Choroid plexus epithelial cell (primary cell): ENCODE measurements around the gene THSD7A.

Experiments used
- DNase-seq: peaks from one replicate; pipeline ENCODE4 v3.0.0-alpha.2; 2010; ENCODE audit warnings: low read depth
- H3K4me3 ChIP-seq: 2 replicates; pipeline ENCODE4 v1.5.1; 2011; ENCODE audit warnings: low read depth, mild to moderate bottlenecking, control low read depth, low read length, moderate library complexity
- TF ChIP-seq, protein P1 (sequence below): conservative IDR thresholded peaks from 2 replicates; pipeline ENCODE4 v1.5.1; 2011; ENCODE audit warnings: low read depth, mild to moderate bottlenecking, control low read depth, inconsistent platforms, low read length, moderate library complexity

The THSD7A gene

DNA sequence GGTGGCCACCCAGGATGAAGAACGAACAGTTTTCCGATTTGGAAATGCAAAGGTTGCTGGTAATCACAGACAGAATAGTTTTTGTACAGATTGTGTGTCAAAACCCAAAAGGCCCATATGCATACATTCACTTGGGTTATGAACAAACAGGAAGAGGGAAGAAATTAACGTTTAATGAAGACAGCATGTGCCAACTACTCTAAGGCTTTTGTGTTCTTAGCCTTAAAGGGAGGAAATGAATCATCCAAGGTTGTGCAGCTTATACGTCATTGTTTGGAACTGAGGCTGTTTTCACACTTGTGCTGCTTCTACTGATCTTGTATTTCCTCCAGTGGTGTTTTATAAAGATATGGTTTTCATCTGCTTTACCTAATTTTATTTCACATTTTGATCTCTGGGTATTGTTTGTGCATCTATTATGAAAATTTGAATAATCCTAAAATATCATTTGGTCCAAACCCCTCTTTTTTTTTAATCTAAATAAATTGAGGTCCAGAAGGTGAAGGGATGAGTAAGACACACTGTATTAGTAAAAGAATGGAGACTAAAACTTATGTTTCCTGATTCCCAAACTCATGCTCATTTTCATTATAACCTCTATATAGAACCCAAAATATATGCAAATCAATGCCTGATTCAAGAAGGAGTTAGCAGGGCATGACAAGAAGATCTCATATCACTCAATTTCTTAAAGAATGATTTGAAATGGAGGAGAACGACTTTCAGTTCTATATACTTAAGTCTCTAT, 373.1 kb downstream of the THSD7A start:
- no peak overlapping the region for H3K4me3 ChIP-seq
- DNase-seq, result peak; percentile 93
- TF ChIP-seq, protein P1, sequence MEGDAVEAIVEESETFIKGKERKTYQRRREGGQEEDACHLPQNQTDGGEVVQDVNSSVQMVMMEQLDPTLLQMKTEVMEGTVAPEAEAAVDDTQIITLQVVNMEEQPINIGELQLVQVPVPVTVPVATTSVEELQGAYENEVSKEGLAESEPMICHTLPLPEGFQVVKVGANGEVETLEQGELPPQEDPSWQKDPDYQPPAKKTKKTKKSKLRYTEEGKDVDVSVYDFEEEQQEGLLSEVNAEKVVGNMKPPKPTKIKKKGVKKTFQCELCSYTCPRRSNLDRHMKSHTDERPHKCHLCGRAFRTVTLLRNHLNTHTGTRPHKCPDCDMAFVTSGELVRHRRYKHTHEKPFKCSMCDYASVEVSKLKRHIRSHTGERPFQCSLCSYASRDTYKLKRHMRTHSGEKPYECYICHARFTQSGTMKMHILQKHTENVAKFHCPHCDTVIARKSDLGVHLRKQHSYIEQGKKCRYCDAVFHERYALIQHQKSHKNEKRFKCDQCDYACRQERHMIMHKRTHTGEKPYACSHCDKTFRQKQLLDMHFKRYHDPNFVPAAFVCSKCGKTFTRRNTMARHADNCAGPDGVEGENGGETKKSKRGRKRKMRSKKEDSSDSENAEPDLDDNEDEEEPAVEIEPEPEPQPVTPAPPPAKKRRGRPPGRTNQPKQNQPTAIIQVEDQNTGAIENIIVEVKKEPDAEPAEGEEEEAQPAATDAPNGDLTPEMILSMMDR, result no peak

DNA sequence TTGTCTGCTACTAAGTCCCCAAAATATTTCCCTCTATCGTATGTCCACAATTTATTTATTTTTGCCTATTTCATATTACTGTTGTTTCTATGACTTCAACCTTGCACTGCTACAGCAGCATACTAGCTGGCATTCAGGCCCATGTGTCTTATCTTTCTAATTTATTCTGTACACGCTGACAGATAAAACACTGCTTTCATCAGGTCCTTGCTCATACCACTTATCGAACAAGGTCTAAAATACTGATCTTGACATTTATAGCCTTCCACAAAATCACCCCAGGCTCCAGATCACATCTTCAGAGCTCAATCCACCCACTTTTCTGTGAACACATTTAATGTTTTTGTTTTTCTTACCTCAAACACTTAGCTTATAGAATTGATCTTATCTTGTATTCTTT, 374.6 kb downstream of the THSD7A start:
- DNase-seq, result no peak
- no peak overlapping the region for H3K4me3 ChIP-seq
- TF ChIP-seq, protein P1, result no peak

DNA sequence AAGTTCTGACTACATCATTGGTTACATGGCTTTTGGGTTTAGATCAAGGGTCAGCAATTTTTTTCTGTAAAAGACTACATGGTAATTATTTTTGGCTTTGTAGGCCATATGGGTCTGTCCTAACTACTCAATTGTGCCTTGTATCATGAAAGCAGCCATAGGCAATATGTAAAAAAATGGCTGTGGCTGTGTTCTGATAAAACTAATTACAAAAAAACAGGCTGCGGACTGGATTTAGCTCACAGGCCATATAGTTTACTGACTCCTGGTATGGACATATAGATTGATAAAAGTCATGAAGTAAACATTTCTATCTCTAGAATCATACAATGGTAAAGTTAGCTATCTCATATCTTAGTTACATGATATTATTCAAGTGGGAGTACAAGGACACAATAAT, 375.4 kb downstream of the THSD7A start:
- no peak for DNase-seq

DNA sequence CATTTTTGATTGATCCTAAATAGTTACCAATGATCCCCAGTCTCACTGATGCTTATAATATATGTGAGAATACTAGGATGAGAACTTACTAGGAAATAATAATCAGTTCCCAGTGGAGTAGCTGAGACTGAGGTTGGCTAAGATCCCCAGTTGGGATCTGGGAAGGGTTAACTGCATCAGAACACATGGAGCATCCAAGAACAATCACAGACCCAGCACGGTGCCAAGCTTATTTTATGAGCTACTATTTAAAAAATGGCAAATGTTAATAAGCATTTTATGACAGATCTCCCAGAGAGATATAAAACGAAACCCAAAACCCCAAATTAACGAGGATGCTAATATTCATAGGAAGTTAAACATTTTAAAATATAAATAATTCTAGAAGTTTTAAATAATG, 379.5 kb downstream of the THSD7A start:
- no peak overlapping the region for H3K4me3 ChIP-seq
- TF ChIP-seq, protein P1, result no peak
- DNase-seq, result no peak

More for the DNA sequence above, 375.4 kb downstream of the THSD7A start:
- no peak overlapping the region for H3K4me3 ChIP-seq
- TF ChIP-seq, protein P1, result no peak

DNA sequence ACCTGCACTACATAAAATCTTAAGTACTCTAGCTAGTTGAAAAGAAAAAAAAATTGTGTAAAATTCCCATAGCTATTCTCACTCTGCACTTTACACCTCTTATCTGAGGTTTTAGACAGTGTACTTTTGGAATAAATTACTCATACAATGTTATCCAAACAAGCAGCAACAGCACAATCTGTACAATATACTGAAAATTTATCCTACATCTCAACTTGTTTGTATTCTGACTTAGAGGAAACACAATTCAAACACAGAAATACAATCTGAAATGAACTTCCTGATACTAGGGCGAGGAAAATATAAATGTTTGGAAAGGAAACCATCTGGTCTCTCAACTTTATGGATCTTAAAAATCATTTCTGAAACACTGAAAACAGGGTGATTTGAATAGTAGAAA, 381.7 kb downstream of the THSD7A start:
- DNase-seq, result peak; percentile 33
- TF ChIP-seq, protein P1, result no peak
- H3K4me3 ChIP-seq, result no peak overlapping the region

DNA sequence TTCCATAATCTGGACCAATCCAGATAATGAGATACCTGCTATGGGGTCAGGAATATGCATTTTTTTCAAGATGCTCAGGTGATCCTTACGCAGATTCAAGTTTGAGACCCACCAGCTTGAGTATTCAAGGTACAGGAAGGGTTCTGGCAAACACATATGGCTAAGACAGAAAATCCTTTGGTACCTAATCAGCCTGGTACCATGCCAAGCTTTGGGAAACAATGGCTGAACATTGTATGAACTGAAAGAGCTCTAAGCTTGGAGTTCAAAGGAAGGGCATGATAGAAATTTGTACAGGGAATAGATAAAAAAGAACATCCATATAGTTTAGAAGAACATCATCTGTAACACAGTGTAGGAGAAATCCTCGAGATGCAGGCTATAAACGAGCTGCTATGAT, 382.7 kb downstream of the THSD7A start:
- TF ChIP-seq, protein P1, result no peak

DNA sequence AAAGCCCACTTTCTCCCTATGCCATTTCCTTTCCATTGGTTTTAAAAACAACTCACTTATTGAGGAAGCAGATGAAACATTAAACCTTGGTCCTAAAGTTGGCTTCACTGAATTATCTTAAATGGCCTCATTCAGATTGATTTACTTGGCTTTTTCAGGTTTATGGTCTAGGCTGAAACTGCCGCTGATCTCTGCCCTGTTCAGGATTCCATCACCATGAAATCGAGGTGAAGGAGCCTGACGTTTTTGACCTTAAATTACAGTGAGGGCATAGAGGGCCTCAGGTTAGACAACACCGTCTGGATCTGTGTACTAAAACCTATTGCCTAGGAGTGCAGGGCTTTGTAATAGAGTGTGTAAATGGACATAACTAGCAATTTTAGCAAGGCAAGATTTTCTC, 383.7 kb downstream of the THSD7A start:
- TF ChIP-seq, protein P1, result no peak
- H3K4me3 ChIP-seq, result no peak overlapping the region
- no peak for DNase-seq

More for the DNA sequence above, 382.7 kb downstream of the THSD7A start:
- H3K4me3 ChIP-seq, result no peak overlapping the region
- no peak for DNase-seq
